OCI-LY3 (cell line): ENCODE data around the gene TCERG1L.

ENCODE experiments used
- CTCF ChIP-seq: fragments of 200-600, 300-600 bp; sonication (generic); IDR thresholded peaks from 2 replicates; pipeline ENCODE4 v1.5.1; 2014; ENCODE audit warnings: antibody characterized with exemption, low read length, low read depth
- EZH2phosphoT487 ChIP-seq: fragments of 200-600 bp; shearing (Covaris generic); IDR thresholded peaks from 2 replicates; pipeline ENCODE4 v1.6.1; 2018; ENCODE audit warnings: antibody characterized with exemption, mixed run types, low read depth

- no peak for TF ChIP-seq CTCF
- TF ChIP-seq EZH2phosphoT487 = no peak
Observed at GRCh38 chr10:131134001-131134576, 177.4 kb downstream of the TCERG1L start.
